BJ (cell line): Measurements from ENCODE around the gene ZBTB33. TPM values are rescaled to one million over a fixed set of nuclear protein-coding genes. Genes with fewer than 3 reads are reported as not detected.

Source experiments
- CTCF ChIA-PET: fragments of 350-600 bp; formaldehyde crosslinking; extraction: SDS; loops from one replicate; lab custom pipeline; 2021; ENCODE audit warnings: antibody characterized with exemption, inconsistent platforms; lab: Yijun Ruan, JAX
- POLR2A ChIA-PET: fragments of 300-600 bp; sonication (Branson Sonifier 250); formaldehyde crosslinking; extraction: SDS; loops from one replicate; lab custom pipeline; 2021; ENCODE audit warnings: antibody characterized with exemption; lab: Charles Lee
- DNase-seq: peaks from one replicate; pipeline ENCODE4 v3.0.0-alpha.2; 2011; ENCODE audit warnings: low read depth
- H3K27me3 ChIP-seq: 2 replicates; pipeline ENCODE4 v1.6.0; 2011; ENCODE audit warnings: low read length; ENCODE audit not compliant: control insufficient read depth, insufficient read depth
- H3K36me3 ChIP-seq: 2 replicates; pipeline ENCODE4 v1.5.1; 2011; ENCODE audit warnings: low read length; ENCODE audit not compliant: control insufficient read depth, insufficient read depth
- H3K4me3 ChIP-seq: 2 replicates; pipeline ENCODE4 v1.5.1; 2011; ENCODE audit warnings: low read depth, mild to moderate bottlenecking, control low read depth, low read length
- polyA plus RNA-seq: library from polyadenylated mRNA; depleted of rRNA; stranded (reverse); fragments of >200 nt; gene quantifications from 2 replicates; pipeline ENCODE4 v1.2.3, GENCODE V29; 2011
- TF ChIP-seq, protein P1 (sequence below): IDR thresholded peaks from 2 replicates; pipeline ENCODE4 v1.5.1; 2011; ENCODE audit warnings: low read depth, mild to moderate bottlenecking, control low read depth, inconsistent platforms, low read length, moderate library complexity; ENCODE audit not compliant: insufficient read depth

ZBTB33 gene
- polyA plus RNA-seq, 1 experiment = 2.2 TPM

DNA sequence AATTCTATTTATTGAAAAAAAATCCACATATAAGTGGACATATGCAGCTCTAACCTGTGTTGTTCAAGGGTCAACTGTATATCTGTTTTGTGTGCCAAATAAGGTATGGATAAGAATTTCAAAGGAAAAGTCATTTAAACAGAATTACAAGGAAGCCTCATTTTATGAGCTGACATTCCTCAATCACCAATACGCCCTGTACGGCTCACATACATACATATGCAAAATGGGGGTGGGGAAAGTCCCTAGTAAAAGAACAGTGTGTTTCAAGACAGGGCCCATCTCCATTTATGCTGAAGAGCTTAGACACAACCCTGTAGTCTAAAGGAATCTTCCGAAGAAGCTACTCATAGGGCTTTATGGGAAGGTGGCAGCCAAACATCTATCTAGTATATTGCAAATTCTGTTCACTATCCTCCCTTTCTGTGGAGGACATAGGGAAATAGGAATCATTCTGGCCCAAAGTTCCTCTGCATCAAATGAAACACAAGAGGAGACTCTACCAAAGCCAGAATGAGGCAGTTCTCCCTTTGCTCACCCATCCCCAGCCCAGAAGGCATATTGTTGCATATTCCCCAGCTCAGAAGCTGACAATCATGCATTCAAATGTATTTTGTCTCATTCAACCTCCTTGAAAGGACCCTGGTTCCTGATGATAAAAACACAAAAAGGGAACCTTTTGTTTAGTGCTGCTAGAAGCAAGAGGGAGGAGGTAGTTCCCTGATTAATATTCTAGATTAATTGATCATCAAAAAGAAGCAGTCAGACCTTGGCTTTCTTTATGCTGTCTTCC lies 13.7 kb upstream of the ZBTB33 start:
- ChIA-PET POLR2A (no interaction called here), CTCF (no interaction called here)

DNA sequence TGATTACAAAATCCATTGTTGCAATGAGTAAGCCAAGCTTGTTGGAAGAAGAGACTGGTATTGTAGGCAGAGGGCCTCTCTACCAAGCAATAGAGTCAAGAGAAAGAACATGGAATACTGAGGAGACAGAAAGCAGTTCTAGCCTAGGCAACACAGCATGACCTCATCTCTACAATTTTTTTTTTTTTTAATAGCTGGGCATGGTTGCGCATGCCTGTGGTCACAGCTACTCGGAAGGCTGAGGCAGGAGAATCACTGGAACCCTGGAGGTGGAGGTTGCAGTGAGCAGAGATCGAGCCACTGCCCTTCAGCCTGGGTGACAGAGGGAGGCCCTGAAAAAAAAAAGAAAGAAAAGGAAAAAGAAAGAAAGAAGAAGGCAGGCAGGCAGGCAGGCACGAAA lies 11.7 kb upstream of the ZBTB33 start:
- DNase-seq = no peak
- CTCF ChIA-PET = no interaction called here
- Histone ChIP-seq H3K27me3 (no peaks in the 10 kb centered on the region), H3K4me3 (no peak overlapping the region), H3K36me3 (no peaks in the 10 kb centered on the region)
- TF ChIP-seq, protein P1, sequence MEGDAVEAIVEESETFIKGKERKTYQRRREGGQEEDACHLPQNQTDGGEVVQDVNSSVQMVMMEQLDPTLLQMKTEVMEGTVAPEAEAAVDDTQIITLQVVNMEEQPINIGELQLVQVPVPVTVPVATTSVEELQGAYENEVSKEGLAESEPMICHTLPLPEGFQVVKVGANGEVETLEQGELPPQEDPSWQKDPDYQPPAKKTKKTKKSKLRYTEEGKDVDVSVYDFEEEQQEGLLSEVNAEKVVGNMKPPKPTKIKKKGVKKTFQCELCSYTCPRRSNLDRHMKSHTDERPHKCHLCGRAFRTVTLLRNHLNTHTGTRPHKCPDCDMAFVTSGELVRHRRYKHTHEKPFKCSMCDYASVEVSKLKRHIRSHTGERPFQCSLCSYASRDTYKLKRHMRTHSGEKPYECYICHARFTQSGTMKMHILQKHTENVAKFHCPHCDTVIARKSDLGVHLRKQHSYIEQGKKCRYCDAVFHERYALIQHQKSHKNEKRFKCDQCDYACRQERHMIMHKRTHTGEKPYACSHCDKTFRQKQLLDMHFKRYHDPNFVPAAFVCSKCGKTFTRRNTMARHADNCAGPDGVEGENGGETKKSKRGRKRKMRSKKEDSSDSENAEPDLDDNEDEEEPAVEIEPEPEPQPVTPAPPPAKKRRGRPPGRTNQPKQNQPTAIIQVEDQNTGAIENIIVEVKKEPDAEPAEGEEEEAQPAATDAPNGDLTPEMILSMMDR = no peak
- POLR2A ChIA-PET = no interaction called here

More for the DNA sequence above, 13.7 kb upstream of the ZBTB33 start:
- H3K4me3 ChIP-seq = no peak overlapping the region
- TF ChIP-seq, protein P1 = no peak
- H3K27me3 ChIP-seq = no peaks in the 10 kb centered on the region
- no peak for DNase-seq
- no peaks in the 10 kb centered on the region for H3K36me3 ChIP-seq

DNA sequence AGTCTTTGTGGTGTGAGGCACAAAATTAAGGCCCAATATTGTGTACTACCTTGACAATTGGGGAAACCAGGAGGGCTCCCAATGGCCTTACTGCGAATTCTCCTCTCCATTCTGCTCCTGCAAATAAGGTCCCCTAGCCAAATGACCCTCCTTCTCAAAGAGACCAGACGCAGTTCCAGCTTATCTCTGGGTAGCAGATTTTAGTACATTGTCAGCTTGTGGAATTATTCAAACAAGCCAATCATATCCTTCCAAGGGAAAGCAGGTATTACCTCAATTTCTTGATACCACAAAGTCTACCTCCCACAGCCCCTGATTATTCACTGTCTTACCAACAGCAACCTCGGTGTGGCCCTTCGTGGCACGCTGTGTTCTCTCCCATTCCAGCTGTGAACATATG lies 7.8 kb upstream of the ZBTB33 start:
- Histone ChIP-seq H3K4me3 (no peak overlapping the region), H3K27me3 (0 out of 2 replicates have a peak, but pooled peaks cover 3% of the 10 kb centered on the region), H3K36me3 (no peaks in the 10 kb centered on the region)
- POLR2A ChIA-PET = no interaction called here
- CTCF ChIA-PET = interaction anchor here (0.6 kb wide), 1 partner anchor 29 kb away, joined by 3 read pairs; no protein-coding TSS in a partner anchor
- TF ChIP-seq, protein P1 = no peak
- no peak for DNase-seq

DNA sequence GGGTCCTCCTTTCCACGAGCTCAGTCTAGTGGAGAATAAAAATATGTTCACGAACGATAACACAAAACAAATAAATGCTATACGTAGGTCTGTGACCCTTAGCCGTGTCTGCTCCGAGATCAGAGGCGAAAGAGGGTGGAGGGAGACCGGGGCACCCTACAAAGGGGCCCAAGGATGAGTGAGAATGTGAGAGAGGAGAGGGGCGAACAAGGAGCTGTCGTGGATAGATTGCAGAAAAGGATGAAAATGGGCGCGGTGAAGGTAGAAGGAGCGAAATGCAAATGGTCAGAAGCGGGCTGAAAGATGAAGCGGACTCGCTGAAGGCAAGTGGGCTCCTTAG lies 6.2 kb upstream of the ZBTB33 start:
- POLR2A ChIA-PET = no interaction called here

More for the DNA sequence above, 6.2 kb upstream of the ZBTB33 start:
- peak overlapping the region; percentile 64 for H3K4me3 ChIP-seq
- no peaks in the 10 kb centered on the region for H3K36me3 ChIP-seq
- 0 out of 2 replicates have a peak, but pooled peaks cover 3% of the 10 kb centered on the region for H3K27me3 ChIP-seq
- TF ChIP-seq, protein P1 = no peak
- CTCF ChIA-PET = no interaction called here
- no peak for DNase-seq
